Stimulated activated naive CD4-positive, alpha-beta T cell treated with Interleukin-2 at 50 U/mL for 16 hours (primary cell): ENCODE measurements around the gene ATE1.
"Not testable (repeated sequence)": the region's sequence is repeated elsewhere in the genome, so short reads cannot be mapped to it uniquely, and the experiment has no call there.

Experiments used
- DNase-seq: peaks from one replicate; lab custom pipeline; 2025; lab: John Stamatoyannopoulos, UW

The ATE1 gene

GRCh38 chr10:121927841-121928527, at the start of gene ATE1:
ATE1 (minus strand) TSS chr10:121928031; CDS start chr10:121927949, 82 bp downstream.
- DNase-seq, result peak; percentile 77

- no peak for DNase-seq
These were observed 48.8 kb upstream of the ATE1 start for GRCh38 chr10:121976607-121977006.

- DNase-seq, result no peak
These were observed 47.7 kb upstream of the ATE1 start for GRCh38 chr10:121975295-121976086.

GRCh38 chr10:121974535-121975294, 46.9 kb upstream of the ATE1 start, which contains the start of gene NSMCE4A:
NSMCE4A (minus strand) TSS chr10:121975217; CDS start chr10:121975165, 52 bp downstream.
- DNase-seq, result peak; percentile 71

GRCh38 chr10:121974019-121974534, 46.2 kb upstream of the ATE1 start:
- DNase-seq, result no peak

- DNase-seq, result not testable (repeated sequence)
These were observed 41.3 kb upstream of the ATE1 start for GRCh38 chr10:121969086-121969485.

- no peak for DNase-seq
These were observed 38.2 kb upstream of the ATE1 start for GRCh38 chr10:121965996-121966395.

- DNase-seq, result no peak
These were observed 33.6 kb upstream of the ATE1 start for GRCh38 chr10:121961456-121961855.

- DNase-seq, result no peak
These were observed 31.8 kb upstream of the ATE1 start for GRCh38 chr10:121959671-121960070.

GRCh38 chr10:121956111-121957061, 28.6 kb upstream of the ATE1 start:
- no peak for DNase-seq

GRCh38 chr10:121952226-121952625, 24.4 kb upstream of the ATE1 start:
- no peak for DNase-seq

- DNase-seq, result no peak
These were observed 21.6 kb upstream of the ATE1 start for GRCh38 chr10:121949451-121949850.

- DNase-seq, result no peak
These were observed 21.2 kb upstream of the ATE1 start for GRCh38 chr10:121949049-121949448.

- no peak for DNase-seq
These were observed 19.8 kb upstream of the ATE1 start for GRCh38 chr10:121947343-121948330.

- DNase-seq, result no peak
These were observed 15.1 kb upstream of the ATE1 start for GRCh38 chr10:121942749-121943416.

GRCh38 chr10:121941532-121941931, 13.7 kb upstream of the ATE1 start:
- no peak for DNase-seq

GRCh38 chr10:121936295-121936694, 8.5 kb upstream of the ATE1 start:
- DNase-seq, result no peak

- DNase-seq, result no peak
These were observed 7.9 kb upstream of the ATE1 start for GRCh38 chr10:121935702-121936101.
